Stimulated activated CD8-positive, alpha-beta memory T cell treated with anti-CD3 and anti-CD28 coated beads, Interleukin-12 subunit alpha, Interleukin-12 subunit beta, amount 100 ng/mL, for 1 hour (primary cell): Measurements from ENCODE around the gene SV2B.

ENCODE experiments used
- DNase-seq: peaks from one replicate; pipeline ENCODE4 v3.0.0-alpha.2; 2020; ENCODE audit warnings: low read depth

The SV2B gene

DNA sequence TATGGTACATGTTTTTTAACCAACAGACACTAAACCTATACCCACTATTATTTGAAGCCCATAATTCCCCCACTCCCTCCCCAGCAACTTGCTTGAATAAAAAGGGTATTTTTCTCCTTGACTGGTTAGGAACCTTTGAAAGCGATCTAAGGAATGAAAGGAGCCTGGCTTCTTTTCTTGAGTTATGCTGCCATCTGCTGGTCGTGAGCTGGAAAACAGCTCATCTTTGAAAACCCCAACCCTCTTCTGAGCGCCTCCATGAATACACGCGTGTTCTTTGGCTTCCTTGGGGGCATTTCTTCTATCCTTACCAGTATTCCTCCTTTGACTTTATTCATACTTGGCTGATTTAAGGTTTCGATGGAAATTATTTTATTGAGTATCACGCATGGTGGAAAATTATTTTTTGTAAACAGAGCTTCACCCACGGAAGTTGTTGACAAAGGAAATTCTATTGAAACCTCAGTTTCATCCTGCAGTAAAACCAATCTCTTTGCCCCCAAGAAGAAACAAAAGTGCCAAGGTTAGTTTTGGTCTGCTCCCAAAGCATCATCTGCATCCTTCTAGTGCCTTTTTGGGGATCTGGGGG, 171.6 kb downstream of the SV2B start:
- DNase-seq, result peak; percentile 48

DNA sequence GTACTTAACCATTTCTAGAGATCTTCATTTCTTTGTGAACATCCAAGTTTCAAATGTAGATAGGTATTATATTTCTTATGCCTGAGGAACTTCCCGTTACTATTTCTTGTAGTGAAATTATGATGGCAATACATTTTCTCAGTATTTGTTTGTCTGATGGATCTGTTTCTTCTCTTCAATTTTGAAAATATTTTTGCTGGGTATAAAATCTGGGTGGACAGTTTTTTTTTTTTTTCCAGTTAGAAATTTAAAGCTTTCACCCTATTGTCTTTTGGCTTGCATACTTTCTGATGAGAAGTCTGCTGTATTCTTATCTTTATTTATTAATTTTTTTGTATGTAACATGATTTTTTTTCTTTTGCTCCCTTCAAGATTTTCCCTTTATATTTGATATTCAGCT, 175.8 kb downstream of the SV2B start:
- no peak for DNase-seq

DNA sequence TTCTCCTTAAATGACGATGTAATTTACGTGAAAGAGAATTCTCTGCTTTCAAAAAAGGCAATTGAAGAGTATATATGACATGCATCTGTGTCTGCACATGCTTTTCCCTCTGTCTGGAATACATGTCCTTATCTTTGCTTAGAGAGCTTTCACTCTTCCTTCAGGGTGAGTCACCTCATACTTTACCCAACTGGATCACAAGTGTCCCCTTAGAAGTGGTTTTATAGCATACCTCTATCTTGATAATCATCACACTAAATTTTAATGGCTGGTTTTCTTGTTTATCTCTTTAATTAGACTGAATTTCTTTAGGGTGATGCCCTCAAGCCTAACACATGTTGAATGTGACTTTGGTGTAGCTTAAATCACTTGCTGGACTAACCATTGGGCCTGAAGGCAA, 178.9 kb downstream of the SV2B start:
- DNase-seq, result no peak

DNA sequence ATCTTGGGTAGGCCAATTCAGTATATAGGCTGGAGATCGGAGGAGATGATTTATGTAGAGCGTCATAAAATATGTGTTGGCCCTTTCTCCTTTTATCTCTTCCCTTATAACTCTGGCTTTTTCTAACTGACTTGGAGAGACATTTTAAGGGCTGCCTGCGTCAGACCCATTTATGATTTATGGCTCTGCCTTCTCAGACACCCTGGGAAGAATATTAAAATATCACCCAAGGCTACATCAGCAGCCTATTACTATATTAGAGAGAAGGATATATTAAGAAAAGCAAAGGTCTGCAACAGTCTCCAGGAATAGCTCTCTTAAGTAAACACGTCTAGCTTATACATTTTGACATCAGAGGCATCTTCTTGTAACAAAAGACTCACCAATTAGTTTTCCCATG, 179.4 kb downstream of the SV2B start:
- DNase-seq, result no peak

GRCh38 chr15:91281947-91282346, 181.9 kb downstream of the SV2B start:
- DNase-seq, result no peak

DNA sequence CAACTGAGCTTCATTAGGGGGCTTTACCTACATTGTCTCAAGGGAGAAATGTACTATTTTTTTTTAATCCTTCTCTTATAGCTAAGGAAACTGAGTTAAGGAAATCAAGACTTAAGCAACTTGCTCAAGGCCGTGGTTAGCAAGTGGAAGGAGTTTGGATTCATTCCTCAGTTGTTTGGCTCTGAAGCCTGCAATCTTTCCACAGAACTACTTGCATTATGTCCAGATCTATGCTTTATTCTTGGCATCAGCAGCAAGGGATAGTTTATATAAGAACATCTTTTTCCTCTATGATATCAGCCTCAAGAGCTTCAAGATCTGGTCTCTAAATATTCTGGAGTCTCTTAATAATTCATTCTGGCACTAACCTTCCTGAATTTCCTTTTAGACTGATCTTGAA, 182.4 kb downstream of the SV2B start:
- DNase-seq, result no peak

- DNase-seq, result no peak
Observed at GRCh38 chr15:91283155-91283554, 183.1 kb downstream of the SV2B start.

DNA sequence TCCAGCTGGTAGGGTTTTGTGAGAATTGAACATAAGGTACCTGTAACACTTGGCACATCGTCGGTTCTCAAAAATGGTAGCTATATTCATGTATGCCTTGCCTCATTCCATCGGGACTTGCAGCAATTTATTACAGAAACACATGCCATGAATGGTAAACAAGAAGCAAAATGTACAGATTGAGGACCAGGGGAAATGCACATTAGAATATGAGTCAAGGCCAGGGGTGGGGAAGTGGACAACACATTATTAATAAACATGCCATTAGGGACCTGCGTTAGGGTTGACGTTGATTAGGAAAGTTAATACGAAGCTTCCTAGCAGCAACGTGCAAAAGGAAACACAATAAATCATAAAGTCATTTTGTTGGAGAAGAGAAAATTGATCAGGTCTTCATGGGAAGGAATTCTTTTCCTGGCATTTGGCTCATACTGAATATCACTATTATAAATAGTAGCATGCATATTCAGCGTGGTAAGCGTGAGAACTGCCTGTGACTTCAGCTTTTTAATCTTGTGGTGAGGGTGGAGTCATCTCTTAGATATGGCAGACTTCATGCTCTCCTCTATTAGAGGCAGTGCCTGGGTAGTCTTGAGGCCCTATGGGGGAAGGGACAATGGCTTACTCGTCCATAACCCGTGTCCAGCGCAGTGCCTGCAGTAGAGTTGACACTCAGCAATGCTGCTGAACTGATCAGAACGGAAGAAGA, 184.9 kb downstream of the SV2B start:
- no peak for DNase-seq

DNA sequence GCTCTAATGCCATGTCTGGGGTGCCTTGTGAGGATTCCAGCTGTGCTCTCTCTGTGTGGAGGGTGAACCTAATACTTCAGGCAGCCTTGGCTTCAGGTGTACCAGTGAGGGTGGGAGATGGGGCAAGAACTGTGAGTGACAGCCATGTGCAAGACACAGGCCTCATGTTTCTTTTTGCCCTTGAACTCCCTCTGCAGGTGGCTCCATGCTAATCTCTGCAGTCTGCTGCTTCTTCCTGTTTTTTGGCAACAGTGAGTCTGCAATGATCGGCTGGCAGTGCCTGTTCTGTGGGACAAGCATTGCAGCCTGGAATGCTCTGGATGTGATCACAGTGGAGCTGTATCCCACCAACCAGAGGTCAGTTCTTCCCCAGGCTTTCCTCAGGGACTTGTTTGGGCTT, 189.3 kb downstream of the SV2B start:
- DNase-seq, result no peak

GRCh38 chr15:91290553-91290952, 190.5 kb downstream of the SV2B start:
- no peak for DNase-seq

GRCh38 chr15:91291673-91292072, 191.6 kb downstream of the SV2B start:
- no peak for DNase-seq

- DNase-seq, result no peak
Observed at GRCh38 chr15:91294344-91294743, 194.3 kb downstream of the SV2B start.

DNA sequence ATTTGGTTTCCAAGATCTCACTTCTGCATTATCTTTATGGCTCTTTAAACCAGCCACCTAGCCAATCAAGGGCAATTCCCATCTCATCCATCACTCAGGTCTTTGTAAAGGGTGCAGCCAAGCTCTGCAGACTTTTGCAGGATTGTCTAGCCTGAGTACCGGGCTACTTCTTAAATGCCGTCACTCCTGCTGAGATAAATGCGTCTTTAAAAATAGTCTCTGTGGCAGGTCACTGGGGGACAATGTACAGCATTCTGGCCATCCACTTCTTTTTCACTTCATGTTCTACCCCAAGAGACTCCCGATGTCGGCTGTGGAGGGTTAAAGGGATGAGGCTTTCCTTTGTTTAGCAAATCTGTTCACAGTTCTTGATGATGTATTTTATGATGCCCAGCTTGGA, 194.7 kb downstream of the SV2B start:
- no peak for DNase-seq

- no peak for DNase-seq
Observed at GRCh38 chr15:91298101-91298500, 198.0 kb downstream of the SV2B start.

GRCh38 chr15:91302588-91303439, 202.8 kb downstream of the SV2B start:
- DNase-seq, result no peak

DNA sequence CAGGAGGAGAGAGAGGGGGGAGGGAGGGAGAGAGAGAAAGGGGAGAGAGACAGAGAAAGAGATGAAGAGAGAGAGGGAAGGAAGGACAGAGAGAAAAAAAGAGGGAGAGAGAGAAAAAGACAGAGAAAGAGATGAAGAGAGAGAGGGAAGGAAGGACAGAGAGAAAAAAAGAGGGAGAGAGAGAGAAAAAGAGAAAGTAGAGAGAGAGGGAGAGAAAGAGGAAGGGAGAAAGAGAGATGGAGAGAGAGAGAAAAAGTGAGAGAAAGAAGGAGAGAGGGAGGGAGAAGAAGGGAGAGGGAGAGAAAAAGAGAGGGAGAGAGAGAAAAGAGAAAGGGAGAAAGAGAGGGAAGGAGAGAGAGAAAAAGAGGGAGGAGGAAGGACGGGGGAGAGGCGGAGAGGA, 204.2 kb downstream of the SV2B start:
- no peak for DNase-seq

DNA sequence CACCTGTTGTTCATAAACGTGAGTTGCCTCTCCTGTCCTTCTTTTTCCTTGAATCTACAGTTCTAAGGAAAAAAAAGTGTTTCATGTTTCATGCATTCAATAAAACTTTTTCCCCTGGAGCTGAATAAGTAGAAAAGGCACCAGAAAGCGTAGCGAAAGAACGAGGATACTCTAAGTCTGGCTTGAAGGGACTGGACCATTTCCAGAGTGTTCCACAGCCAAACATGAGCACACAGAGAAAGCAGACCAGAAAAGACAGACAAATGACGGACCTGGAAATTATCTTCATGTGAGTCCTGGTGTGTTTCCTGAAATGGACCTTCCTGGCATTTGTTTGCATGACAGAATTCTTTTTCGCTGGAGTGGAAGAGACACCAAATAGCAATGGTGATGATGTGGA, 204.7 kb downstream of the SV2B start:
- no peak for DNase-seq

- no peak for DNase-seq
Observed at GRCh38 chr15:91306144-91306543, 206.1 kb downstream of the SV2B start.

- DNase-seq, result no peak
Observed at GRCh38 chr15:91307601-91308000, 207.5 kb downstream of the SV2B start.

DNA sequence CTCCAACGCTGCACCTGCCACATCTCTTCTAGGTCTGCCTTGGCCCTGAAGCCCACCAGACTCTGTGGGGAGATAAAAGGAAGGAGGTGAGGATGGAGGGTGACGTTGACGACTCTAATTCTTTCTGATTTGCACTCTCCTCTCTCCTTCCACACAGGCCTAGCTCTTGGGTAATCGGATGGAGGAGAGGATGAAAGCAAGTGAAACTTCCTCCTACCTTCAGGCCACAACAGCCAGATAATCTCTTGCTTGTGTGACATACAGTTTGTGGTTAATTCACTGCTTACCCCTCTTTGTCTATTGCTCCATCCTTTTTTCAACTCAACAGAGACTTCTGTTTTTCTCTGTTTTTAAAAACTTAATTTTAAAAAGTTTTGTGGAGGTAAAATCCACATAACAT, 208.1 kb downstream of the SV2B start:
- DNase-seq, result no peak

DNA sequence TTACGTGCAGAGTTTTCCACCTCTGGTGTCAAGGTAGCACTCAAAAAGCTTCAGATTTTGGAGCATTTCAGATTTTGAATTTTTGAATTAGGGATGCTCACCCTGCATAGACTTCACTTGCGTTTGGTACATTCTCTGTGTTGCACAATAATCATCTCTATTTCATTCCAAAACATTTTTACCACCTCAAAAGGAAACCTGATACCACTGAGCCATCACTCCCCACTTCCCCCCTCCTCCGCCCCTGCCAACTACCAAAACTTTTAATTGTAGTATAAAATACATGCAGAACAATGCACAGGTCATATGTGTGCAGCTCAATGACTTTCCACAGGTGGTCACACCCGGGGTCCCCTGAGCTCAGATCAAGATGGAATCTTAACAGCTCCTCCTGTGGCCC, 208.8 kb downstream of the SV2B start:
- DNase-seq, result no peak

- peak; percentile 11 for DNase-seq
Observed at GRCh38 chr15:91311986-91312385, 211.9 kb downstream of the SV2B start.

DNA sequence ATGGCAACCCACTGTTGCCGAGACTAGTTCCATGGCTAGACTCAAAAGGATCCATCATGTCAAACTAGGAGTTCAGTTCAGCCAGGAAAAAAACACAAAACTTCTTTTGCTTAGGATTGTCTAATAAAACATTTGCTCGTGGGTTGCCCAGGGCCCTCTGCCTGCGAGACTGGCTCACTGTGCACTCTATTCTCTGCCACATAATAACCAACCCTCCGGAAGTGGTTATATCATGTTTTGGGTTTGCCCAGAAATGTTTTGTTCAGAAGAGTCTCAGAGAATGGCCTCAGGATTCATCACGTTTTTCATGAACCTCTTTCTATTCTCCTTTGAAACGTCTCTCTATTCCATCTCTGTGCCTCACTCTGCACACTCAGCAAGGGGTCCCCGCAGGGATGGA, 216.1 kb downstream of the SV2B start:
- no peak for DNase-seq
